Stimulated activated naive CD8-positive, alpha-beta T cell treated with anti-CD3 and anti-CD28 coated beads, Interleukin-15, amount 100 ng/mL, for 72 hours (primary cell): Measurements from ENCODE around the gene SLC37A3.
"Not testable (repeated sequence)": the region's sequence is repeated elsewhere in the genome, so short reads cannot be mapped to it uniquely, and the experiment has no call there.

Experiments
- ATAC-seq: fragments of 150-1000 bp; cut with Tn5 transposase; 2 replicates; pipeline ENCODE4 v1.10.0; 2021; ENCODE audit warnings: mild to moderate bottlenecking, moderate library complexity
- DNase-seq, 2 donors: peaks; one replicate each; pipeline ENCODE4 v3.0.0; 2021 to 2022
- H3K27ac Mint-ChIP-seq, 2 donors: one replicate each; pipeline ENCODE4 v1.8.0; 2022; ENCODE audit warnings: mild to moderate bottlenecking in 2 of 2, mixed read lengths in 2 of 2, moderate library complexity in 2 of 2
- H3K27me3 Mint-ChIP-seq: one replicate; pipeline ENCODE4 v1.8.0; 2022; ENCODE audit warnings: mixed read lengths
- H3K4me1 Mint-ChIP-seq: one replicate; pipeline ENCODE4 v1.8.0; 2022; ENCODE audit warnings: mild to moderate bottlenecking, mixed read lengths
- H3K4me3 Mint-ChIP-seq, 2 donors: one replicate each; pipeline ENCODE4 v1.8.0; 2022; ENCODE audit warnings: mild to moderate bottlenecking in 2 of 2, mixed read lengths in 2 of 2, moderate library complexity in 1 of 2
- H3K9me3 Mint-ChIP-seq, 2 donors: one replicate each; pipeline ENCODE4 v1.8.0; 2022; ENCODE audit warnings: mixed read lengths in 2 of 2

SLC37A3 gene

GRCh38 chr7:140334341-140335057 lies 63.8 kb downstream of the SLC37A3 start:
- H3K27me3 Mint-ChIP-seq: no peaks in the 10 kb centered on the region
- no peak overlapping the region for H3K27ac Mint-ChIP-seq
- no peak overlapping the region for H3K4me3 Mint-ChIP-seq
- no peaks in the 10 kb centered on the region for H3K9me3 Mint-ChIP-seq
- DNase-seq: no peak
- H3K4me1 Mint-ChIP-seq: no peaks in the 10 kb centered on the region
- ATAC-seq: no peak

- Mint-ChIP-seq H3K9me3 (no peaks in the 10 kb centered on the region), H3K27me3 (no peaks in the 10 kb centered on the region), H3K4me1 (no peaks in the 10 kb centered on the region), H3K4me3 (no peak overlapping the region), H3K27ac (no peak overlapping the region)
- ATAC-seq (no peak), DNase-seq (no peak)
Observed at GRCh38 chr7:140333686-140334085, 64.6 kb downstream of the SLC37A3 start.

- Mint-ChIP-seq H3K27me3 (no peaks in the 10 kb centered on the region), H3K4me3 (no peak overlapping the region), H3K27ac (no peak overlapping the region), H3K9me3 (no peaks in the 10 kb centered on the region), H3K4me1 (no peaks in the 10 kb centered on the region)
- DNase-seq: no peak
- no peak for ATAC-seq
Observed at GRCh38 chr7:140333223-140333622, 65.1 kb downstream of the SLC37A3 start.

GRCh38 chr7:140330595-140330994 lies 67.7 kb downstream of the SLC37A3 start:
- Mint-ChIP-seq H3K27me3 (no peaks in the 10 kb centered on the region), H3K27ac (no peak overlapping the region), H3K9me3 (no peaks in the 10 kb centered on the region), H3K4me1 (no peaks in the 10 kb centered on the region), H3K4me3 (no peak overlapping the region)
- ATAC-seq (no peak), DNase-seq (no peak)

- H3K27me3 Mint-ChIP-seq: no peaks in the 10 kb centered on the region
- H3K4me3 Mint-ChIP-seq: no peak overlapping the region
- H3K9me3 Mint-ChIP-seq: no peaks in the 10 kb centered on the region
- no peak overlapping the region for H3K27ac Mint-ChIP-seq
- no peaks in the 10 kb centered on the region for H3K4me1 Mint-ChIP-seq
- DNase-seq (no peak), ATAC-seq (no peak)
Observed at GRCh38 chr7:140330128-140330527, 68.2 kb downstream of the SLC37A3 start.

GRCh38 chr7:140327261-140327661 lies 71.1 kb downstream of the SLC37A3 start:
- Mint-ChIP-seq H3K4me3 (no peak overlapping the region), H3K4me1 (no peaks in the 10 kb centered on the region), H3K27me3 (no peaks in the 10 kb centered on the region), H3K9me3 (no peaks in the 10 kb centered on the region), H3K27ac (no peak overlapping the region)
- DNase-seq (no peak), ATAC-seq (no peak)

GRCh38 chr7:140326116-140326928 lies 72.0 kb downstream of the SLC37A3 start:
- H3K4me1 Mint-ChIP-seq: no peaks in the 10 kb centered on the region
- H3K4me3 Mint-ChIP-seq: no peak overlapping the region
- H3K27me3 Mint-ChIP-seq: no peaks in the 10 kb centered on the region
- no peaks in the 10 kb centered on the region for H3K9me3 Mint-ChIP-seq
- DNase-seq (peak; percentile 25 to 37), ATAC-seq (peak; percentile 74)
- no peak overlapping the region for H3K27ac Mint-ChIP-seq

- H3K4me1 Mint-ChIP-seq: no peaks in the 10 kb centered on the region
- no peak for ATAC-seq
- H3K9me3 Mint-ChIP-seq: no peaks in the 10 kb centered on the region
- H3K4me3 Mint-ChIP-seq: no peak overlapping the region
- no peak overlapping the region for H3K27ac Mint-ChIP-seq
- DNase-seq: no peak
- H3K27me3 Mint-ChIP-seq: no peaks in the 10 kb centered on the region
Observed at GRCh38 chr7:140325600-140325999, 72.7 kb downstream of the SLC37A3 start.

- DNase-seq: no peak
- H3K27me3 Mint-ChIP-seq: no peaks in the 10 kb centered on the region
Observed at GRCh38 chr7:140324714-140325113, 73.6 kb downstream of the SLC37A3 start.

GRCh38 chr7:140322759-140323158 lies 75.6 kb downstream of the SLC37A3 start:
- no peak for DNase-seq
- Mint-ChIP-seq H3K4me1 (peaks cover 3% of the 10 kb centered on the region), H3K9me3 (no peaks in the 10 kb centered on the region), H3K4me3 (no peak overlapping the region), H3K27ac (no peak overlapping the region), H3K27me3 (no peaks in the 10 kb centered on the region)
- no peak for ATAC-seq

More at GRCh38 chr7:140324714-140325113, 73.6 kb downstream of the SLC37A3 start:
- H3K4me1 Mint-ChIP-seq: no peaks in the 10 kb centered on the region
- ATAC-seq: no peak
- no peak overlapping the region for H3K27ac Mint-ChIP-seq
- H3K4me3 Mint-ChIP-seq: no peak overlapping the region
- no peaks in the 10 kb centered on the region for H3K9me3 Mint-ChIP-seq

- not testable (repeated sequence) for DNase-seq, H3K4me3 Mint-ChIP-seq, H3K9me3 Mint-ChIP-seq, H3K27ac Mint-ChIP-seq, H3K27me3 Mint-ChIP-seq, ATAC-seq
- peaks cover 26% of the 10 kb centered on the region for H3K4me1 Mint-ChIP-seq
Observed at GRCh38 chr7:140320078-140320477, 78.3 kb downstream of the SLC37A3 start.

GRCh38 chr7:140317999-140318398 lies 80.3 kb downstream of the SLC37A3 start:
- ATAC-seq (no peak), DNase-seq (no peak)
- Mint-ChIP-seq H3K4me3 (no peak overlapping the region), H3K9me3 (peaks cover under 1 to 2% of the 10 kb centered on the region in 2 donors), H3K27me3 (no peaks in the 10 kb centered on the region), H3K27ac (no peak overlapping the region), H3K4me1 (peaks cover 26% of the 10 kb centered on the region)

- peaks cover 4 to 6% of the 10 kb centered on the region in 2 donors for H3K9me3 Mint-ChIP-seq
- H3K4me1 Mint-ChIP-seq: peaks cover 30% of the 10 kb centered on the region
- no peak overlapping the region for H3K27ac Mint-ChIP-seq
- no peaks in the 10 kb centered on the region for H3K27me3 Mint-ChIP-seq
- ATAC-seq (no peak), DNase-seq (no peak)
- H3K4me3 Mint-ChIP-seq: no peak overlapping the region
Observed at GRCh38 chr7:140317597-140317996, 80.7 kb downstream of the SLC37A3 start.

- H3K4me3 Mint-ChIP-seq: no peak overlapping the region
- peaks cover 11 to 17% of the 10 kb centered on the region in 2 donors for H3K9me3 Mint-ChIP-seq
- ATAC-seq: peak; percentile 63
- peaks cover 32% of the 10 kb centered on the region for H3K4me1 Mint-ChIP-seq
- no peaks in the 10 kb centered on the region for H3K27me3 Mint-ChIP-seq
- no peak for DNase-seq
- H3K27ac Mint-ChIP-seq: no peak overlapping the region
Observed at GRCh38 chr7:140316165-140316661, 82.1 kb downstream of the SLC37A3 start.

- H3K4me3 Mint-ChIP-seq: no peak overlapping the region
- no peak for DNase-seq
- no peaks in the 10 kb centered on the region for H3K27me3 Mint-ChIP-seq
- H3K4me1 Mint-ChIP-seq: peaks cover 32% of the 10 kb centered on the region
- peak overlapping the region in 1 of 2 donors; percentile 28 for H3K27ac Mint-ChIP-seq
- peaks cover 11 to 17% of the 10 kb centered on the region in 2 donors for H3K9me3 Mint-ChIP-seq
- no peak for ATAC-seq
Observed at GRCh38 chr7:140315498-140316164, 82.7 kb downstream of the SLC37A3 start.
